K562 (cell line): Measurements from ENCODE around the gene ZFTA. TPM values are rescaled to one million over a fixed set of nuclear protein-coding genes. Genes with fewer than 3 reads are reported as not detected.

ENCODE experiments used
- ATF1 ChIP-seq, 2 experiments: fragments of 450-650 bp in 1 of 2; IDR thresholded peaks; 2 replicates each; pipeline ENCODE4 v1.6.1; 2016; ENCODE audit warnings: missing compliant biosample characterization in 1 of 2, missing genetic modification characterization in 1 of 2
- BRF1 ChIP-seq: IDR thresholded peaks from 3 replicates; pipeline ENCODE4 v1.6.1; 2011; ENCODE audit warnings: borderline replicate concordance, mild to moderate bottlenecking; ENCODE audit not compliant: insufficient read length; ENCODE audit errors: extremely low read depth
- CBX3 ChIP-seq, 2 experiments: IDR thresholded peaks; 1 replicate in 1 of 2; 2 replicates in 1 of 2; pipeline ENCODE4 v1.6.1; 2012; ENCODE audit warnings: inconsistent platforms in 2 of 2, low read length in 2 of 2, borderline replicate concordance in 1 of 2, control low read depth in 1 of 2
- DMBX1 ChIP-seq: fragments of 250-450 bp; sonication (Bioruptor Pico); IDR thresholded peaks from 2 replicates; pipeline ENCODE4 v1.8.0; 2022; ENCODE audit warnings: inconsistent platforms, mild to moderate bottlenecking, moderate library complexity, borderline replicate concordance
- KDM5B ChIP-seq: fragments of 200-600 bp; sonication (generic); IDR thresholded peaks from 2 replicates; pipeline ENCODE4 v1.6.1; 2012; ENCODE audit warnings: low read depth, mild to moderate bottlenecking, moderate library complexity, low read length, control low read depth, inconsistent platforms; ENCODE audit not compliant: insufficient replicate concordance
- MYC ChIP-seq, 2 experiments: fragments of 250-450 bp in 1 of 2; sonication (Bioruptor Pico) in 1 of 2; IDR thresholded peaks; 2 replicates each; pipeline versions ENCODE4 v1.5.1 to v1.6.1; 2012 to 2021; ENCODE audit warnings: low read depth in 2 of 2, borderline replicate concordance in 1 of 2, improper control_type of control experiment in 1 of 2, low read length in 1 of 2, mild to moderate bottlenecking in 1 of 2, moderate library complexity in 1 of 2
- PML ChIP-seq: IDR thresholded peaks from 2 replicates; pipeline ENCODE4 v1.6.1; 2012; ENCODE audit warnings: low read length, inconsistent platforms
- SNIP1 ChIP-seq: fragments of 450-650 bp; IDR thresholded peaks from 2 replicates; pipeline ENCODE4 v1.7.1; 2017; ENCODE audit warnings: low read depth, mild to moderate bottlenecking
- ZNF41 ChIP-seq: fragments of 250-450 bp; sonication (Bioruptor Pico); conservative IDR thresholded peaks from 2 replicates; pipeline ENCODE4 v1.4.0; 2020; ENCODE audit warnings: mild to moderate bottlenecking
- polyA plus RNA-seq, 8 experiments: library from polyadenylated mRNA; depleted of rRNA in 4 of 8; stranded (reverse) in 5 of 8; unstranded in 3 of 8; fragments of >200 nt; fragmentation: Nextera tagmentation in 2 of 8; fragmentation: Illumina TruSeq in 1 of 8; extraction: Ambion mirVana in 2 of 8; extraction: Trizol in 1 of 8; gene quantifications; 2 replicates each; pipeline versions ENCODE4 v1.2.1 to v1.2.3, GENCODE V29; 2011 to 2014; ENCODE audit warnings: inconsistent platforms in 1 of 8, missing spikeins in 1 of 8
- total RNA-seq, 7 experiments: library from RNA; depleted of rRNA in 6 of 7; stranded (reverse); fragments of >200 nt in 6 of 7; fragmentation: Illumina TruSeq in 2 of 7; extraction: Trizol in 2 of 7; gene quantifications; 2 replicates each; pipeline versions ENCODE4 v1.2.1 to v1.2.3, GENCODE V29; 2011 to 2021; ENCODE audit warnings: low replicate concordance in 1 of 7
- TF ChIP-seq, protein P1 (sequence below): IDR thresholded peaks from 3 replicates; pipeline ENCODE4 v1.6.1; 2011; ENCODE audit warnings: borderline replicate concordance, mild to moderate bottlenecking, moderate library complexity; ENCODE audit not compliant: insufficient read length; ENCODE audit errors: extremely low read depth
- TF ChIP-seq, protein P2 (sequence below): fragments of 450-650 bp; IDR thresholded peaks from 2 replicates; pipeline ENCODE4 v1.6.1; 2016; ENCODE audit warnings: mild to moderate bottlenecking, moderate library complexity

ZFTA gene
- total and polyA plus RNA-seq, 9 of the 15 experiments (the other 6 are each of a cell fraction or from before 2014, with no cell fraction given): 0.45 to 12.3 (median 2.9) TPM

DNA sequence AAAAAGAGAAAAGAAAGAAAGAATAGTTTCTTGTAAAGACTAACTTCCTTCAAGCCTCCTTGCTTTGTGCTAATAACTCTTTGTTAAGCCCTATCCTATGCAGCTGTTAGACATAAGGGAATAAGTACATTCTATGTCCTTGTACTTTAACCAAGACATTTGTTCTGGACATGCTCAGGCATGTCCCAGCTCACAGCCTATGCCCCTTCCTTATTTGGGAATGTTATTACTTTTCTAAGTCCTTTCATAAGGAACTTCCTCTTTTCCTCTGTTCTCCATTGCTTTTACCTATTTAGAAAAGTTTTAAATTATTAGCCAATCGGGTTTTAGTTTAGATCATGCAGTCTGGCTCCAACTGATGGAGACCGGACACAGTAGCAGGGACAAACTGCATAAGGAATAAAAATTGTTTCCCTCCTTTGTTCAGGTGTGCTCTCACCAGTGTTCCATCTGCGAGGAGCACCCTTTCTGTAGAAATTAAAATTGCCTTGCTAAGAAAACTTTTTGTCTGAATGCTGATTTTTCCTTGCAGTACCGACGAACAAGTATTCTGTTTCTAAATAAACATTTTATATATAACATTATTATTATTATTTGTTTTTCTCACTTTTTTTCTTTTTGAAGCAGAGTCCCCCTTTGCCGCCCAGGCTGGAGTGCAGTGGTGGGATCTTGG lies 23.1 kb upstream of the ZFTA start (continued):
- no peak for TF ChIP-seq PML
- TF ChIP-seq BRF1: no peak
- no peak for TF ChIP-seq KDM5B
- no peak for TF ChIP-seq ATF1 (CRISPR knock-in tag; IDR thresholded peaks at IDR 0.05)
- no peak for TF ChIP-seq ATF1 (tag; IDR thresholded peaks at IDR 0.05)
- TF ChIP-seq DMBX1 (CRISPR knock-in tag): no peak
- no peak for TF ChIP-seq SNIP1
- TF ChIP-seq CBX3 (IDR thresholded peaks at IDR 0.05; ENCODE audit: borderline replicate concordance in 1 of 2, low read length in 2 of 2): peak in 1 of 2 experiments; percentile 98; a peak in 2 of 3 replicates
- TF ChIP-seq, protein P1, sequence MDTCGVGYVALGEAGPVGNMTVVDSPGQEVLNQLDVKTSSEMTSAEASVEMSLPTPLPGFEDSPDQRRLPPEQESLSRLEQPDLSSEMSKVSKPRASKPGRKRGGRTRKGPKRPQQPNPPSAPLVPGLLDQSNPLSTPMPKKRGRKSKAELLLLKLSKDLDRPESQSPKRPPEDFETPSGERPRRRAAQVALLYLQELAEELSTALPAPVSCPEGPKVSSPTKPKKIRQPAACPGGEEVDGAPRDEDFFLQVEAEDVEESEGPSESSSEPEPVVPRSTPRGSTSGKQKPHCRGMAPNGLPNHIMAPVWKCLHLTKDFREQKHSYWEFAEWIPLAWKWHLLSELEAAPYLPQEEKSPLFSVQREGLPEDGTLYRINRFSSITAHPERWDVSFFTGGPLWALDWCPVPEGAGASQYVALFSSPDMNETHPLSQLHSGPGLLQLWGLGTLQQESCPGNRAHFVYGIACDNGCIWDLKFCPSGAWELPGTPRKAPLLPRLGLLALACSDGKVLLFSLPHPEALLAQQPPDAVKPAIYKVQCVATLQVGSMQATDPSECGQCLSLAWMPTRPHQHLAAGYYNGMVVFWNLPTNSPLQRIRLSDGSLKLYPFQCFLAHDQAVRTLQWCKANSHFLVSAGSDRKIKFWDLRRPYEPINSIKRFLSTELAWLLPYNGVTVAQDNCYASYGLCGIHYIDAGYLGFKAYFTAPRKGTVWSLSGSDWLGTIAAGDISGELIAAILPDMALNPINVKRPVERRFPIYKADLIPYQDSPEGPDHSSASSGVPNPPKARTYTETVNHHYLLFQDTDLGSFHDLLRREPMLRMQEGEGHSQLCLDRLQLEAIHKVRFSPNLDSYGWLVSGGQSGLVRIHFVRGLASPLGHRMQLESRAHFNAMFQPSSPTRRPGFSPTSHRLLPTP: no peak
- TF ChIP-seq ZNF41: no peak
- no peak for TF ChIP-seq MYC (IDR thresholded peaks at IDR 0.05; ENCODE audit: low read depth, low read length)
- TF ChIP-seq MYC (CRISPR knock-in tag; IDR thresholded peaks at IDR 0.05; ENCODE audit: borderline replicate concordance, low read depth): no peak
- TF ChIP-seq, protein P2, sequence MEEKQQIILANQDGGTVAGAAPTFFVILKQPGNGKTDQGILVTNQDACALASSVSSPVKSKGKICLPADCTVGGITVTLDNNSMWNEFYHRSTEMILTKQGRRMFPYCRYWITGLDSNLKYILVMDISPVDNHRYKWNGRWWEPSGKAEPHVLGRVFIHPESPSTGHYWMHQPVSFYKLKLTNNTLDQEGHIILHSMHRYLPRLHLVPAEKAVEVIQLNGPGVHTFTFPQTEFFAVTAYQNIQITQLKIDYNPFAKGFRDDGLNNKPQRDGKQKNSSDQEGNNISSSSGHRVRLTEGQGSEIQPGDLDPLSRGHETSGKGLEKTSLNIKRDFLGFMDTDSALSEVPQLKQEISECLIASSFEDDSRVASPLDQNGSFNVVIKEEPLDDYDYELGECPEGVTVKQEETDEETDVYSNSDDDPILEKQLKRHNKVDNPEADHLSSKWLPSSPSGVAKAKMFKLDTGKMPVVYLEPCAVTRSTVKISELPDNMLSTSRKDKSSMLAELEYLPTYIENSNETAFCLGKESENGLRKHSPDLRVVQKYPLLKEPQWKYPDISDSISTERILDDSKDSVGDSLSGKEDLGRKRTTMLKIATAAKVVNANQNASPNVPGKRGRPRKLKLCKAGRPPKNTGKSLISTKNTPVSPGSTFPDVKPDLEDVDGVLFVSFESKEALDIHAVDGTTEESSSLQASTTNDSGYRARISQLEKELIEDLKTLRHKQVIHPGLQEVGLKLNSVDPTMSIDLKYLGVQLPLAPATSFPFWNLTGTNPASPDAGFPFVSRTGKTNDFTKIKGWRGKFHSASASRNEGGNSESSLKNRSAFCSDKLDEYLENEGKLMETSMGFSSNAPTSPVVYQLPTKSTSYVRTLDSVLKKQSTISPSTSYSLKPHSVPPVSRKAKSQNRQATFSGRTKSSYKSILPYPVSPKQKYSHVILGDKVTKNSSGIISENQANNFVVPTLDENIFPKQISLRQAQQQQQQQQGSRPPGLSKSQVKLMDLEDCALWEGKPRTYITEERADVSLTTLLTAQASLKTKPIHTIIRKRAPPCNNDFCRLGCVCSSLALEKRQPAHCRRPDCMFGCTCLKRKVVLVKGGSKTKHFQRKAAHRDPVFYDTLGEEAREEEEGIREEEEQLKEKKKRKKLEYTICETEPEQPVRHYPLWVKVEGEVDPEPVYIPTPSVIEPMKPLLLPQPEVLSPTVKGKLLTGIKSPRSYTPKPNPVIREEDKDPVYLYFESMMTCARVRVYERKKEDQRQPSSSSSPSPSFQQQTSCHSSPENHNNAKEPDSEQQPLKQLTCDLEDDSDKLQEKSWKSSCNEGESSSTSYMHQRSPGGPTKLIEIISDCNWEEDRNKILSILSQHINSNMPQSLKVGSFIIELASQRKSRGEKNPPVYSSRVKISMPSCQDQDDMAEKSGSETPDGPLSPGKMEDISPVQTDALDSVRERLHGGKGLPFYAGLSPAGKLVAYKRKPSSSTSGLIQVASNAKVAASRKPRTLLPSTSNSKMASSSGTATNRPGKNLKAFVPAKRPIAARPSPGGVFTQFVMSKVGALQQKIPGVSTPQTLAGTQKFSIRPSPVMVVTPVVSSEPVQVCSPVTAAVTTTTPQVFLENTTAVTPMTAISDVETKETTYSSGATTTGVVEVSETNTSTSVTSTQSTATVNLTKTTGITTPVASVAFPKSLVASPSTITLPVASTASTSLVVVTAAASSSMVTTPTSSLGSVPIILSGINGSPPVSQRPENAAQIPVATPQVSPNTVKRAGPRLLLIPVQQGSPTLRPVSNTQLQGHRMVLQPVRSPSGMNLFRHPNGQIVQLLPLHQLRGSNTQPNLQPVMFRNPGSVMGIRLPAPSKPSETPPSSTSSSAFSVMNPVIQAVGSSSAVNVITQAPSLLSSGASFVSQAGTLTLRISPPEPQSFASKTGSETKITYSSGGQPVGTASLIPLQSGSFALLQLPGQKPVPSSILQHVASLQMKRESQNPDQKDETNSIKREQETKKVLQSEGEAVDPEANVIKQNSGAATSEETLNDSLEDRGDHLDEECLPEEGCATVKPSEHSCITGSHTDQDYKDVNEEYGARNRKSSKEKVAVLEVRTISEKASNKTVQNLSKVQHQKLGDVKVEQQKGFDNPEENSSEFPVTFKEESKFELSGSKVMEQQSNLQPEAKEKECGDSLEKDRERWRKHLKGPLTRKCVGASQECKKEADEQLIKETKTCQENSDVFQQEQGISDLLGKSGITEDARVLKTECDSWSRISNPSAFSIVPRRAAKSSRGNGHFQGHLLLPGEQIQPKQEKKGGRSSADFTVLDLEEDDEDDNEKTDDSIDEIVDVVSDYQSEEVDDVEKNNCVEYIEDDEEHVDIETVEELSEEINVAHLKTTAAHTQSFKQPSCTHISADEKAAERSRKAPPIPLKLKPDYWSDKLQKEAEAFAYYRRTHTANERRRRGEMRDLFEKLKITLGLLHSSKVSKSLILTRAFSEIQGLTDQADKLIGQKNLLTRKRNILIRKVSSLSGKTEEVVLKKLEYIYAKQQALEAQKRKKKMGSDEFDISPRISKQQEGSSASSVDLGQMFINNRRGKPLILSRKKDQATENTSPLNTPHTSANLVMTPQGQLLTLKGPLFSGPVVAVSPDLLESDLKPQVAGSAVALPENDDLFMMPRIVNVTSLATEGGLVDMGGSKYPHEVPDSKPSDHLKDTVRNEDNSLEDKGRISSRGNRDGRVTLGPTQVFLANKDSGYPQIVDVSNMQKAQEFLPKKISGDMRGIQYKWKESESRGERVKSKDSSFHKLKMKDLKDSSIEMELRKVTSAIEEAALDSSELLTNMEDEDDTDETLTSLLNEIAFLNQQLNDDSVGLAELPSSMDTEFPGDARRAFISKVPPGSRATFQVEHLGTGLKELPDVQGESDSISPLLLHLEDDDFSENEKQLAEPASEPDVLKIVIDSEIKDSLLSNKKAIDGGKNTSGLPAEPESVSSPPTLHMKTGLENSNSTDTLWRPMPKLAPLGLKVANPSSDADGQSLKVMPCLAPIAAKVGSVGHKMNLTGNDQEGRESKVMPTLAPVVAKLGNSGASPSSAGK: no peak
